Smooth muscle cell (in vitro differentiated cells): ENCODE measurements around the gene MYL5. TPM values are rescaled to one million over a fixed set of nuclear protein-coding genes. Genes with fewer than 3 reads are reported as not detected.
"Not testable (repeated sequence)": the region's sequence is repeated elsewhere in the genome, so short reads cannot be mapped to it uniquely, and the experiment has no call there.

ENCODE experiments used
- DNase-seq: peaks from one replicate; lab custom pipeline; 2025; ENCODE audit not compliant: unreplicated experiment; lab: John Stamatoyannopoulos, UW
- H2AFZ ChIP-seq: fragments of 200-600 bp; sonication (generic); 2 replicates; pipeline ENCODE4 v1.6.0; 2016; ENCODE audit warnings: antibody characterized with exemption, low read depth, mild to moderate bottlenecking
- H3F3A ChIP-seq: fragments of 200-600 bp; sonication (generic); 2 replicates; pipeline ENCODE4 v1.6.0; 2017; ENCODE audit warnings: antibody characterized with exemption, low read depth
- H3K27ac ChIP-seq: fragments of 200-600 bp; sonication (generic); 2 replicates; pipeline ENCODE4 v1.5.1; 2016; ENCODE audit warnings: low read depth, mild to moderate bottlenecking
- H3K27me3 ChIP-seq: fragments of 200-600 bp; sonication (generic); 2 replicates; pipeline ENCODE4 v1.6.1; 2016; ENCODE audit warnings: low read depth, mild to moderate bottlenecking
- H3K36me3 ChIP-seq: fragments of 200-600 bp; sonication (generic); 2 replicates; pipeline ENCODE4 v1.5.1; 2016; ENCODE audit warnings: low read depth
- H3K4me1 ChIP-seq: fragments of 200-600 bp; sonication (generic); 2 replicates; pipeline ENCODE4 v1.5.1; 2016; ENCODE audit warnings: low read depth
- H3K4me2 ChIP-seq: fragments of 200-600 bp; sonication (generic); 2 replicates; pipeline ENCODE4 v1.6.0; 2016; ENCODE audit warnings: mild to moderate bottlenecking
- H3K4me3 ChIP-seq: fragments of 200-600 bp; sonication (generic); 2 replicates; pipeline ENCODE4 v1.5.1; 2016; ENCODE audit warnings: mild to moderate bottlenecking
- H3K79me2 ChIP-seq: fragments of 200-600 bp; sonication (generic); 2 replicates; pipeline ENCODE4 v1.6.0; 2016; ENCODE audit warnings: low read depth, mild to moderate bottlenecking
- H3K9ac ChIP-seq: fragments of 200-600 bp; sonication (generic); 2 replicates; pipeline ENCODE4 v1.6.0; 2016; ENCODE audit warnings: low read depth
- H3K9me3 ChIP-seq: fragments of 200-600 bp; sonication (generic); replicated peaks from 2 replicates; pipeline ENCODE4 v1.5.1; 2016; ENCODE audit warnings: low read depth
- H4K20me1 ChIP-seq: fragments of 200-600 bp; sonication (generic); 2 replicates; pipeline ENCODE4 v1.6.0; 2016; ENCODE audit warnings: low read depth
- CTCF ChIP-seq: fragments of 200-600 bp; sonication (generic); IDR thresholded peaks from 2 replicates; pipeline ENCODE4 v1.5.1; 2017; ENCODE audit warnings: borderline replicate concordance, mild to moderate bottlenecking, antibody characterized with exemption; ENCODE audit not compliant: insufficient read depth, poor library complexity, severe bottlenecking
- WGBS: methylation state at CpG from one replicate; pipeline ENCODE4 v1.1.7; 2016; ENCODE audit warnings: low lambda C conversion rate; 5-methylcytosine and 5-hydroxymethylcytosine counted together
- polyA plus RNA-seq: library from polyadenylated mRNA; unstranded; fragments of >200 nt; fragmentation: Nextera tagmentation; extraction: Ambion mirVana; gene quantifications from 2 replicates; pipeline ENCODE4 v1.2.1, GENCODE V29; 2016
- total RNA-seq: library from RNA; depleted of rRNA; stranded (reverse); fragments of >200 nt; gene quantifications from 2 replicates; pipeline ENCODE4 v1.2.3, GENCODE V29; 2014

Gene MYL5
- total and polyA plus RNA-seq, 2 experiments from 2014 or later: 6.7 to 6.8 TPM

DNA sequence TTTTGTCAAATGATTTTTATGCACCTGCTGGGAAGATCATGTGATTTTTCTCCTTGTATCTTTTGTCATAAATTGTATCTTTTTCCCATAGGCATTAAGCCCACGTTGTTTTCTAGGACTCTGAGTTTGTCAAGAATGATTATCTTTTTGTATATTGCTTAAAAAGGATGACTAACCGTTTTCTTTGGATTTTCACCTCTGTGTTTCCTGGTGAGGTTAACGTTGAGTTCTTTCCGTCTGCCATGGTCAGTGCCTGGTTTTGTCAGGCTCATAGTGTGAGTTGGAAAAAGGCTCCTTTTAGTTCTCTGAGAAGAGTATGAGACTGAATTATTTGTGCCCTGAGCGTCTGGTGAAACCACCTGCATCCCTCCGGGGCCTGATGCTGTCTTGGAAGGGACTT, 53.2 kb downstream of the MYL5 start:
- no peak for TF ChIP-seq CTCF
- Histone ChIP-seq H3K4me2 (no peak overlapping the region), H3K4me1 (no peaks in the 10 kb centered on the region), H3K27ac (no peak overlapping the region), H3K79me2 (peaks cover 77% of the 10 kb centered on the region), H3K4me3 (no peak overlapping the region), H4K20me1 (peaks cover 85% of the 10 kb centered on the region), H3K9ac (no peak overlapping the region), H2AFZ (no peak overlapping the region), H3F3A (peaks cover 3% of the 10 kb centered on the region), H3K36me3 (no peaks in the 10 kb centered on the region), H3K9me3 (no peaks in the 10 kb centered on the region), H3K27me3 (no peaks in the 10 kb centered on the region)
- DNase-seq: no peak
- 83% methylated on average over 6 of the region's 6 CpGs for WGBS

DNA sequence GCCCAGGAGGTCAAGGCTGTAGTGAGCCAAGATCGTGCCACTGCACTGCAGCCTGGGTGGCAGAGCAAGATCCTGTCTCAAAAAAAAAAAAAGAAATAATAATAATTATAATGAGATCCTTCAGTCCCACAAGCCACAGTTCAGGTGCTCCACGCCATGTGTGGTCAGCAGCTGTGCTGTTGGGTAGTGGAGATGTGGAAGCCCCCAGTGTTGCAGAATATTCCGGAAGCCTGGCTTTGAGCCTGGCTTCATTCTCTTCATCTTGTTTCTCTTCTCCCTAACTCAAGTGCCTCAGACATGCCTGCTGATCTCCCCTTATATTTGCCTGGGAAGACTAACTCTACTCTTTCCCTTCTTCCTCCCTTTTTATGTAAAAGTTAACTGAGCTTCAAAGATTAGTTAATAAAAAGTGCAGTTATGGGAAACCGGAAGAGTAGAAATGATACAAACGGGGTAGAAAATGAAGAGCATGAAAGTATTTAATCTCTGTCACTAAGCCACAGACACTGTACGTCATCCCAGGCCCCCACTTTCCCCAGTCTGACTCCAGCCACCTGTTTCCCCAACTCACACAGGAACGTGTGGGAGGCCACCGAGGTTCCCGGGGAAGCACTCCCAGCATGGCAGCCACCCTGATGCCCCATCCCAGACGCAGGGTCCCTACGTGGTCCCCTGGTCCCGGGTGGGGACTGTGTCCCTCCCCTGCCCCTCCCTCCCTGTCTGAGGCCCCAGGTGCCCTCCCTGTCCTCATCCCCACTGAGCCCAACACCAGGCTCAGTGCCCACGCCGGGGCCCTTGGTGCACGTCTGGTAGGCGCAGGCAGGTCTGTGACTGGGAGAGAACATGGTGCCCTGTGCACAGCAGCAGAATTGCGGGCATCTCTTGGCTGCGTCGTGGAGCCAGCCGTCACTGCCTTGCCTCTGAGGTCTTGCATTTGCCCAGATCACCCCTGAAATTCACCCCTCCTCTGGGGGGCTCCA, 55.3 kb downstream of the MYL5 start:
- H3K27me3 ChIP-seq: no peaks in the 10 kb centered on the region
- H4K20me1 ChIP-seq: peaks cover 76% of the 10 kb centered on the region
- DNase-seq: no peak
- H3K4me2 ChIP-seq: no peak overlapping the region
- peaks cover 8% of the 10 kb centered on the region for H3K36me3 ChIP-seq
- peaks cover 3% of the 10 kb centered on the region for H3F3A ChIP-seq
- H3K27ac ChIP-seq: no peak overlapping the region
- TF ChIP-seq CTCF: no peak
- peaks cover 59% of the 10 kb centered on the region for H3K79me2 ChIP-seq
- 96% methylated on average over 17 of the region's 20 CpGs for WGBS
- no peaks in the 10 kb centered on the region for H3K4me1 ChIP-seq
- H3K4me3 ChIP-seq: no peak overlapping the region
- no peaks in the 10 kb centered on the region for H3K9me3 ChIP-seq
- H3K9ac ChIP-seq: no peak overlapping the region
- H2AFZ ChIP-seq: no peak overlapping the region

DNA sequence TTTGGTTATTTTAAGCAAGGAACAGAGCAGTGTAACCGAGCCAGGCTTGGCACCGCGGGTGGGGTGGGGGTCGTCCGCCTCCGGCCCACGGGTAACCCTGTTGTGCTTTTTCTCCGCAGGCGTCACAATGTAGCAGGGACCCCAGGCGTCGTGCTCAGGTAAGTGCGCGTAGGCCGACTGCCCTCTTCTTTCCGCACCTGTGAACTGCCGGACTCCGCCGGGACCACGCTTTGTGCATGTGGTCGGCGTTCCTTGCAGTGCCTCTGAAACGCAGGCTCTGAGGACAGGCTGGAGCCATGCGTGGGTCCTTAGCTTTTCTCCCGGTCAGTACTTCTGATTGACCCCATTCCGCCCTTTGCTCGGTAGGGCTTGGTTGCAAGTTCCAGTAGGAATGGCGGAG, 56.2 kb downstream of the MYL5 start:
- Histone ChIP-seq H4K20me1 (peaks cover 67% of the 10 kb centered on the region), H3K27ac (no peak overlapping the region)
- WGBS: 97% methylated on average over 27 of the region's 27 CpGs

DNA sequence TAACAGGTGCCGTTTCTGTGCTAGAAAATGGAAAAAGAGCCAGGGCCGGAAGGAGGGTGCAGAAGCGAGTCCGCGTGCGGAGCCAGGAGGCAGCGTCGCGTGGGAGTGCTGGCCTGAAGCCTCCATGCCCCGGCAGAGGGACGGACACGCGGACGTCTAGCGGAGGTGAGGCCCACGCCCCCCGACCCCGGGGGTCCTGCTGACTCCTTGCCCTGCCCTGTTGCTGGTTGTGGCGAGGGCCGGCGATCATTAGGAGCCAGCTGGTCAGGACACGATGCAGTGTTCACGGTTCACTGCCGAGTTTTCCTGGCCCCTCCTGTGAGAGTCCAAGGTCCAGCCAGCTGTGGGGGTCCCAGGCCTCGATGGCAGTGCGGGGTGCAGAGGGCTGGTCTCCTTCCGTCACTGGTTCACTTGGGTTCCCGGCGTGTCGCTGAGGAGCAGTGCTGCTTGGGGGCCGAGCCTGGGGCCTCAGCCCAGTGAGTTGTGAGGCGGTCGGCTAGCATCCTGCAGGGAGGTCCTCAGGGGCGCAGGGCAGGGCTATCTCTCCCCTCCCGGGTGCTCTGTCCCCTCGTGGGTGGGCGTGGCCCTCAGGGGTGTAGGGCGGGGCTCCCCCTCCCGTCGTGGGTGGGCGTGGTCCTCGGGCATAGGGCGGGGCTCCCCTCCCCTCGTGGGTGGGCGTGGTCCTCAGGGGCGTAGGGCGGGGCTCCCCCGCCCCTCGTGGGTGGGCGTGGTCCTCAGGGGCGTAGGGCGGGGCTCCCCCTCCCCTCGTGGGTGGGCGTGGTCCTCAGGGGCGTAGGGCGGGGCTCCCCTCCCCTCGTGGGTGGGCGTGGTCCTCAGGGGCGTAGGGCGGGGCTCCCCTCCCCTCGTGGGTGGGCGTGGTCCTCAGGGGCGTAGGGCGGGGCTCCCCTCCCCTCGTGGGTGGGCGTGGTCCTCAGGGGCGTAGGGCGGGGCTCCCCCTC, 56.9 kb downstream of the MYL5 start:
- H3K9ac ChIP-seq, H3K4me3 ChIP-seq, H3K36me3 ChIP-seq, H3K9me3 ChIP-seq, H3K4me1 ChIP-seq, DNase-seq, H3F3A ChIP-seq, H3K4me2 ChIP-seq, H3K27me3 ChIP-seq, H2AFZ ChIP-seq, H3K27ac ChIP-seq: not testable (repeated sequence)
- H3K79me2 ChIP-seq: peaks cover 43% of the 10 kb centered on the region
- H4K20me1 ChIP-seq: peaks cover 62% of the 10 kb centered on the region
- 96% methylated on average over 37 of the region's 68 CpGs for WGBS

More for the DNA sequence above, 56.2 kb downstream of the MYL5 start:
- Histone ChIP-seq H3K4me1 (no peaks in the 10 kb centered on the region), H3K36me3 (peaks cover 8% of the 10 kb centered on the region), H3K4me3 (no peak overlapping the region), H3F3A (peaks cover 3% of the 10 kb centered on the region), H3K27me3 (no peaks in the 10 kb centered on the region), H3K9me3 (no peaks in the 10 kb centered on the region), H3K4me2 (no peak overlapping the region), H2AFZ (no peak overlapping the region), H3K9ac (no peak overlapping the region), H3K79me2 (peaks cover 50% of the 10 kb centered on the region)
- TF ChIP-seq CTCF: no peak
- DNase-seq: no peak
